Heart left ventricle (tissue), 16 donors: ENCODE results near the gene ZBTB40. TPM values are rescaled to one million over a fixed set of nuclear protein-coding genes. Genes with fewer than 3 reads are reported as not detected.
A peak's percentile ranks its signal among the peaks of the same experiment; 100 is the strongest.

Source experiments
- ATAC-seq, 4 donors: fragments of 200-7000 bp; cut with Tn5 transposase; one replicate each; pipeline ENCODE4 v1.9.1; 2020 to 2022; ENCODE audit warnings: moderate library complexity in 4 of 4, mild to moderate bottlenecking in 3 of 4, moderate number of reproducible peaks in 1 of 4
- DNase-seq, 5 donors: peaks; one replicate each; pipeline ENCODE4 v3.0.0-alpha.2; 2020
- H3K27ac ChIP-seq, 12 donors: fragments of 200-600 bp; sonication (generic) in 4 of 12; one replicate each; pipeline versions ENCODE4 v1.5.0 to v1.8.0; 2016 to 2022; ENCODE audit warnings: mild to moderate bottlenecking in 2 of 12
- H3K27me3 ChIP-seq, 9 donors: fragments of 200-600 bp; sonication (generic) in 2 of 9; one replicate each; pipeline versions ENCODE4 v1.5.1 to v1.8.0; 2016 to 2022; ENCODE audit warnings: mild to moderate bottlenecking in 3 of 9
- H3K36me3 ChIP-seq, 9 donors: fragments of 200-600 bp; sonication (generic) in 2 of 9; one replicate each; pipeline versions ENCODE4 v1.5.0 to v1.8.0; 2018 to 2022; ENCODE audit warnings: mild to moderate bottlenecking in 2 of 9
- H3K4me1 ChIP-seq, 12 donors: fragments of 200-600 bp; sonication (generic) in 4 of 12; one replicate each; pipeline versions ENCODE4 v1.5.0 to v1.8.0; 2016 to 2022; ENCODE audit warnings: mild to moderate bottlenecking in 3 of 12
- H3K4me3 ChIP-seq, 12 donors: fragments of 200-600 bp; sonication (generic) in 4 of 12; one replicate each; pipeline versions ENCODE4 v1.5.0 to v1.8.0; 2017 to 2022; ENCODE audit warnings: mild to moderate bottlenecking in 9 of 12, moderate library complexity in 4 of 12
- H3K9me3 ChIP-seq, 12 donors: fragments of 200-600 bp; sonication (generic) in 4 of 12; one replicate each; pipeline versions ENCODE4 v1.5.0 to v1.8.0; 2016 to 2022; ENCODE audit warnings: mild to moderate bottlenecking in 1 of 12
- CTCF ChIP-seq, 12 donors: fragments of 200-600 bp; sonication (generic) in 4 of 12; IDR thresholded peaks; one replicate each; pipeline versions ENCODE4 v1.5.0 to v1.8.0; 2018 to 2022; ENCODE audit warnings: antibody characterized with exemption in 12 of 12, mild to moderate bottlenecking in 5 of 12
- POLR2A ChIP-seq, 2 donors: fragments of 450-650 bp; IDR thresholded peaks; one replicate each; pipeline ENCODE4 v1.6.1; 2017; ENCODE audit warnings: antibody characterized with exemption in 2 of 2, mild to moderate bottlenecking in 2 of 2, moderate library complexity in 2 of 2
- WGBS, 4 donors: extraction: QIAGEN DNeasy Blood & Tissue Kit in 2 of 4; methylation state at CpG; one replicate each; pipeline versions ENCODE4 v1.1.5 to v1.1.7; 2013 to 2018; 5-methylcytosine and 5-hydroxymethylcytosine counted together
- intact Hi-C, 10 donors: fragments of 100-400 bp; cut with DNase I; formaldehyde crosslinking; loops; one replicate each; pipeline versions ENCODE4 v1.11.1 to v1.14.2; 2022
- polyA plus RNA-seq, 2 donors: library from polyadenylated mRNA; stranded (reverse); fragments of 200-250 nt; gene quantifications; one replicate each; pipeline ENCODE4 v1.2.3, GENCODE V29; 2013
- total RNA-seq, 9 donors: library from RNA; depleted of rRNA in 2 of 9; stranded (reverse); fragments of >200 nt in 2 of 9; fragmentation: NEBNext Ultra II Directional in 3 of 9; extraction: Animal tissue kit (Norgen Biotek cat#: 25700) in 3 of 9; gene quantifications; one replicate each; pipeline versions ENCODE4 v1.1.0 to v1.2.4, GENCODE V29; 2016 to 2023
- donor health status: ischemic (EF 13 %, LVEDD 7.1; RV severe dilation, severe dysfunction).
- donor health status: healthy with polysubstance abuse.
- donor health status: DM: no; HTN: yes; CAD: no.
- donor health status: DM: no; HTN: no; CAD: no.
- donor health status: ischemic (EF 25% LVEDD 6.9; RV normal size, moderate dysfunction).
- donor health status: ischemic (EF 25% LVEDD 5.7; RV mildly dilated, moderate dysfunction).
- donor health status: healthy.
- donor health status: DM: yes; HTN: yes; CAD: no.
- donor health status: ischemic (EF 35%, LVEDD 5.7; RV mildly dilated, moderate dysfunction).
- donor health status: nonischemic (EF 11% LVEDD 7.7; RV severe dilation, severe dysfunction).
- donor health status: DM: yes; HTN: yes; CAD: no.
- donor health status: PGD.
- donor health status: ischemic (EF 29% LVEDD 5.4; RV normal size, mild dysfunction).
- donor health status: nonischemic (EF 23%, LVEDD 6.1; RV moderate dilation, normal function).

ZBTB40 gene
- total and polyA plus RNA-seq, 11 donors = 4.6 to 17.7 (median 15.1) TPM

- no peak for TF ChIP-seq POLR2A (IDR thresholded peaks at IDR 0.05)
- no peak for TF ChIP-seq CTCF (IDR thresholded peaks at IDR 0.05)
- H3K4me3 ChIP-seq = peak overlapping the region in 9 of 12 donors; percentile 13 to 56 (median 36)
Observed at GRCh38 chr1:22428672-22429071, 23.0 kb upstream of the ZBTB40 start.

DNA sequence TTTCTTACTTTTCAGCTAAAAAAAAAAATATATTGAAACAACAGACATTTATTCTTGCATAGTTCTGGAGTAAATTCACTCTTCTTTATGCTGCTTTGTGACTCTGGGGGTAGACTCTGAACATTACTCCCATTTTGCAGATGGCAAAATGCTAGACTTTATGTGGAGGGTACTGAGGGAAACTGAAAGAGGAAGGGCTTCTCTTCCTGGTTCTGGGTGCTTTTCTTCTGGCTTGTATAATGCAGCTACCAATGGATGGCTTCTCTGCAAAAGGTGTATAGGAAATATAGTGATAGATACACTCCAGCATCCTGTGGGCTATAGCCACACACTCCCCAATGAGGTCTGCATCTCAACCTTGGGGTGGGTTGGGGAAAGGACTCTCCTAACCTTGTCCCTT is 19.7 kb upstream of the ZBTB40 start:
- Histone ChIP-seq H3K4me3 (no peak overlapping the region), H3K27ac (no peak overlapping the region), H3K4me1 (no peaks in the 10 kb centered on the region), H3K9me3 (no peaks in the 10 kb centered on the region), H3K36me3 (no peaks in the 10 kb centered on the region), H3K27me3 (peaks cover 0 to 2% (median 0%) of the 10 kb centered on the region in 9 donors)
- DNase-seq = no peak
- ATAC-seq = no peak
- TF ChIP-seq CTCF (IDR thresholded peaks at IDR 0.05) (no peak), POLR2A (IDR thresholded peaks at IDR 0.05) (no peak)
- intact Hi-C loops = no loop called here

More at GRCh38 chr1:22428672-22429071, 23.0 kb upstream of the ZBTB40 start:
- ATAC-seq = peak in 2 of 4 donors; percentile 62 to 65
- no peaks in the 10 kb centered on the region for H3K36me3 ChIP-seq
- H3K9me3 ChIP-seq = no peaks in the 10 kb centered on the region
- no peaks in the 10 kb centered on the region for H3K4me1 ChIP-seq
- intact Hi-C loops = loop anchor here in 1 of 10 donors (10.0 kb wide), 1 partner anchor 96 kb away; no protein-coding TSS in a partner anchor
- no peak for DNase-seq
- WGBS, 4 donors = 23 to 65% (median 43%) methylated on average over 5 of the region's 5 CpGs
- no peak overlapping the region for H3K27ac ChIP-seq
- no peaks in the 10 kb centered on the region for H3K27me3 ChIP-seq

DNA sequence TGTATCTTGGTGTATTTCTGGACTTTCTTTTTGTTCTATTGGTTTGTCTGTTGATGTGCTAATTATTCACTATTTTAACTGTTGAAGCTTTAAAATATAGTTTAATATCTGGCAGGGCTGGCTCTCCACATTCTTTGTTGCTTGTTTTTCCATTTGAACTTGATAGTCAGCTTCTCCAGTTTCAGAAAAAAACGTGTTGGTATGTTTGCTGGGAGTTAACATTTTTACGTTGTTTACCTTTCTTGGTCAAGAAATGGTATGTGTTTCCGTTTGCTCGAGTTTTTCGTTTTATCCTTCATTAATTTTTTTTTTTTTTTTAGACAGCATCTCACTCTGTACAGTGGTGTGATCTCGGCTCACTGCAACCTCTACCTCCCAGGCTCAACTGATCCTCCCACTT is 16.9 kb upstream of the ZBTB40 start:
- Histone ChIP-seq H3K27me3 (peaks cover 0 to 2% (median 0%) of the 10 kb centered on the region in 9 donors), H3K4me3 (no peak overlapping the region), H3K9me3 (peaks cover 0 to 13% (median under 1%) of the 10 kb centered on the region in 12 donors), H3K36me3 (no peaks in the 10 kb centered on the region), H3K27ac (no peak overlapping the region), H3K4me1 (no peaks in the 10 kb centered on the region)
- ATAC-seq (no peak), DNase-seq (no peak)
- TF ChIP-seq CTCF (IDR thresholded peaks at IDR 0.05) = no peak
- TF ChIP-seq POLR2A (IDR thresholded peaks at IDR 0.05) = no peak
- 65 to 78% (median 71%) methylated on average over 6 of the region's 6 CpGs for WGBS, 4 donors
- intact Hi-C loops = no loop called here

DNA sequence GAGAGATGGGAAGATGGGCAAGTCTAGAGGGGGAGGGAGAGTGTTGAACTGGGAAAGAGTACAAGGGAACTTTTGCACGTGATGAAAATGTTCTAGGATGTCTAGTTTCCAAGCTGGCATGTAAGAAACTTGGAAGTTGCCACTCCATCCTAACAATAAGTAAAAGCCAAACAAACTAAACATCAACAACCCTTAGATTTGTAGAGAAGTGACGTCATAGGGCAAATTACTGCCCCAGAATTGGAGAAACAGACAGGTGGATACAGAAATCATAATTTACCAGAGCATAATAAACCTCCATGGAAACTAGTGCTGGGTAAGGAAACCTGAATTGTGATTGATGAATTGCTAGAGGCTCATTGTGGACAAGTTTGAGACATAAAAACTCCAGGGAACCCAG is 14.7 kb upstream of the ZBTB40 start:
- peaks cover 0 to under 1% (median 0%) of the 10 kb centered on the region in 12 donors for H3K4me1 ChIP-seq
- no peaks in the 10 kb centered on the region for H3K36me3 ChIP-seq
- DNase-seq = no peak
- no peak overlapping the region for H3K27ac ChIP-seq
- ATAC-seq = no peak
- TF ChIP-seq CTCF (IDR thresholded peaks at IDR 0.05) (no peak), POLR2A (IDR thresholded peaks at IDR 0.05) (no peak)
- H3K9me3 ChIP-seq = peaks cover 0 to 28% (median 16%) of the 10 kb centered on the region in 12 donors
- peaks cover 0 to 2% (median 0%) of the 10 kb centered on the region in 9 donors for H3K27me3 ChIP-seq
- intact Hi-C loops = no loop called here
- 62 to 81% (median 76%) methylated on average over 2 of the region's 2 CpGs for WGBS, 4 donors
- no peak overlapping the region for H3K4me3 ChIP-seq
